ENCODE measurements around the gene CCDC6. TPM values are rescaled to one million over a fixed set of nuclear protein-coding genes. Genes with fewer than 3 reads are reported as not detected.
"Not testable (repeated sequence)": the region's sequence is repeated elsewhere in the genome, so short reads cannot be mapped to it uniquely, and the experiment has no call there.

CCDC6 gene
- total RNA-seq, 1 donor from 2014 or later, result 16.2 TPM

DNA sequence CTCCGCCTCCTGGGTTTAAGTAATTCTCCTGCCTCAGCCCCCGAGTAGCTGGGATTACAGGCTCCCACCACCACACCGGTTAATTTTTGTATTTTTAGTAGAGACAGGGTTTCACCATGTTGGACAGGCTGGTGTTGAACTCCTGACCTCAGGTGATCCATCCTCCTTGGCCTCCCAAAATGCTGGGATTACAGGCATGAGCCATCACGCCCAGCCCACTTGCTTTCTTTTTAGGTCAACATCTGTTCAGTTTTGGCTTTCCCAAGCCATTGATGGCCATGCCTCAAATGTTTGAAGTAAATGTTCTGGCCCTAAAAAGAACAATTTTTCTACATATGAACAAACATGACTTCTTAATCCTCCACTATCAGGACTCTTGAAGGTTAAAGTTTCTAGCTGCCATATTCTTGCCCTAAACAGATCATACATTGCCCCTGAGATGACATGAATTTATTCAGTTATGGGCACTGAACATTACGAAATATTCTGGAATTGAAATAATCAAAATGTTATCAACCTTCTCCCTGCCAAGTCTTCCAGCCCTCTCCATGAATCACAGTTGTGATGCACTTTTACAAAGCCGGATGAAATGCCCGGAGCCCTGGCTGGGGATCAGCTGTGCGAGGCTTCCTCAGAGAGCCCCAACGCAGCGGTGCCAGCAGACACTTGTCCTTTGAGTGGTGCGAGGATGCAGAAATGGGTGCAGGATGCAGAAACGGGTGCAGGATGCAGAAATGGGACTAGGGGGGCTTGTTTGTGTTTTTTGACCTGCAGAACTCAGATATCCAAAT, 156.0 kb downstream of the CCDC6 start:
- ATAC-seq, result no peak
- intact Hi-C loops (cut with DNase I), result no loop called here
- no peak for DNase-seq (ENCODE audit: missing footprints)

DNA sequence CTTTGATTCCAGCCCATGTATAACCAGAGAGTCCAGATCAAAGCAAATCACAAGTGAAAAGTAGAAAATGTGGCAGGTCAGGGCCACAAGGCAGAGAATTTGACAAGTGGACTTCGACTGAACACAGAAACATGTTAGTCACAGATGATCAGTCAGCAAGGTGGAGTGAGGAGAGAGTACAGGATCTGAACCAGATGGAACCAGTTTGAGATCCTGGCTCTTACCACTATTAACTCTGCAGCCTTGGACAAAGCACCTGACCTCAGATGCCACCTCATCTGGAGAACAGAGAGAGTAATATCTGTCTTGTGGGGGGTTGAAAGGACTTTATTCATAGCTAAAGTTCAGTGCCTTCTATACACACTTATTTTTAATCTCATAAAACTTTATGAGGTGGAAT, 157.5 kb downstream of the CCDC6 start:
- intact Hi-C loops (cut with DNase I), result no loop called here
- DNase-seq (ENCODE audit: missing footprints) (no peak), ATAC-seq (no peak)

DNA sequence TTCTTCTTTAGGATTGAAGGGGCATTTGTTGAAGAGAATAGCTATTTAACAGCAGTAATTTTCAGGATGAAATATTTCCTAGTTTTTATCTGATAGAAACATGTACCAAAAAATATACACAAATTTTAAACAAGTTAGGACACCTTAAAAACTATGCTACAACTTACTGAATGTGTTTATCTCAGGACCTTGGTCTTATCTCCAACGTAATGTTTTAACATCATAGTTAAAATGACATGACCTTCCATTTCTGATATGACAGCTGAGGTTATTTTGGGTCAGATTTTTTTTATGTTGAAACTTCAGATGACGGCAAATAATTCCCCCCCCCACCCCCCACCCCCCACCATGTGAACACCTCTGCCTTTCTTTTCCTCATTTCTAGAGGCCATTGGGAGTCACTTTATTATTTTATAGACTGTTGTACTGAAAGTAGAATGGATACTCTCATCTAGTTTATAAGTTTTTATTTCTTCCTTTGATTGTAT, 161.1 kb downstream of the CCDC6 start:
- no peak for ATAC-seq
- intact Hi-C loops (cut with DNase I), result no loop called here
- no peak for DNase-seq (ENCODE audit: missing footprints)

DNA sequence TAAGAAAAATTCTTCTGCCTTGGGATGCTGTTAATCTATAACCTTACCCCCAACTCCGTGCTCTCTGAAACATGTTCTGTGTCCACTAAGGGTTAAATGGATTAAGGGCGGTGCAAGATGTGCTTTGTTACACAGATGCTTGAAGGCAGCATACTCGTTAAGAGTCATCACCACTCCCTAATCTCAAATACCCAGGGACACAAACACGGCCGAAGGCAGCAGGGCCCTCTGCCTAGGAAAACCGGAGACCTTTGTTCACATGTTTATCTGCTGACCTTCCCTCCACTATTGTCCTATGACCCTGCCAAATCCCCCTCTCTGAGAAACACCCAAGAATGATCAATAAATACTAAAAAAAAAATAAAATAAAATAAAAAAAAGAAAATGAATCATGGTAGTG, 161.6 kb downstream of the CCDC6 start:
- ATAC-seq; intact Hi-C loops (cut with DNase I); DNase-seq (ENCODE audit: missing footprints): not testable (repeated sequence)

DNA sequence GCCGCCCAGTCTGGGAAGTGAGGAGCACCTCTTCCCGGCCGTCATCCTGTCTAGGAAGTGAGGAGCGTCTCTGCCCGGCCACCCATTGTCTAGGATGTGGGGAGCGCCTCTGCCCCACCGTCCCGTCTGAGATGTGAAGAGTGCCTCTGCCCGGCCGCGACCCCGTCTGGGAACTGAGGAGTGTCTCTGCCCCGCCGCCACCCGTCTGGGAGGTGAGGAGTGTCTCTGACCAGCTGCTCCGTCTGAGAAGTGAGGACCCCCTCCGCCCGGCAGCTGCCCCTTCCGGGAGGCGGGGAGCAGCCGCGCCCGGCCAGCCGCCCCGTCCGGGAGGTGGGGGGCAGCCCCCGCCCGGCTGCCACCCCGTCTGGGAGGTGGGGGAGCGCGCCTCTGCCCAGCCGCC, 162.2 kb downstream of the CCDC6 start:
- intact Hi-C loops (cut with DNase I); DNase-seq (ENCODE audit: missing footprints); ATAC-seq: not testable (repeated sequence)

DNA sequence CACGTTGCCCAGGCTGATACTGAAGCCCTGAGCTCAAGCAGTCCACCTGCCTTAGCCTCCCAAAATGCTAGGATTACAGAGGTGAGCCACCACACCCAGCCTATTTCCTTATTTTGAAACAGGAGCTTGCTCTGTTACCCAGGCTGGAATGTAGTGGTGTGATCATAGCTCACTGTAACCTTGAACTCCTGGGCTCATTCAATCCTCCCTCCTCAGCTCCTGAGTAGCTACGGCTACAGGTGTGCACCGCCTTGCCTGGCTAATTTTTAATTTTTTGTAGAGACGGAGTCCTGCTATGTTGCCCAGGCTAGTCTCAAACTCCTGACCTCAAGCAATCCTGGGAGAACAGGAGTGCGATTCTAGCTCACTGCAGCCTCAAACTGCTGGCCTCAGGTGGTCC, 164.8 kb downstream of the CCDC6 start:
- DNase-seq (ENCODE audit: missing footprints), result no peak
- intact Hi-C loops (cut with DNase I), result no loop called here
- no peak for ATAC-seq

DNA sequence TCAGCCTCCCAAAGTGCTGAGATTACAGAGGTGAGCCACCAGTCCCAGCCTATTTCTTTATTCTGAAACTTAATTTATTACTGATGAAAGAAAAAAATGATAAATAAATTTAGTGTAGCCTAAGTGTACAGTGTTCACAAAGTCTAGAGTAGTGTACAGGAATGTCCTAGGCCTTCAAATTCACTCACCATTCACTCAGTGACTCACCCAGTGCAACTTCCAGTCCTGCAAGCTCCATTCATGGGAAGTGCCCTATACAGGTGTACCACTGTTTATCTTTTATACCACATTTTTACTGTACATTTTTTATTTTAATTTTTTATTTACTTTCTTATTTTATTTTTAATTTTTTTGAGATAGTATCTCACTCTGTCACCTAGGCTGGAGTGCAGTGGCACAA, 165.3 kb downstream of the CCDC6 start:
- intact Hi-C loops (cut with DNase I), result no loop called here
- DNase-seq (ENCODE audit: missing footprints) (no peak), ATAC-seq (no peak)

Other genes with a start within 250 kb of the CCDC6 start
- gene SLC16A9, start 196.7 kb downstream of the CCDC6 start, total RNA-seq, result 0.89 TPM
- gene MRLN, start 153.1 kb downstream of the CCDC6 start, total RNA-seq, result not detected